DOHH2 (cell line): ENCODE measurements around the gene BIK.

Experiments used
- CTCF ChIP-seq: fragments of 200-600 bp; sonication (generic); IDR thresholded peaks from one replicate; pipeline ENCODE4 v1.5.1; 2014; ENCODE audit warnings: antibody characterized with exemption, mild to moderate bottlenecking, low read depth, low read length; ENCODE audit not compliant: poor library complexity, severe bottlenecking
- EZH2phosphoT487 ChIP-seq: fragments of 200-600 bp; sonication (generic); IDR thresholded peaks from 2 replicates; pipeline ENCODE4 v1.6.1; 2017; ENCODE audit warnings: borderline replicate concordance, mild to moderate bottlenecking, antibody characterized with exemption, low read length, moderate library complexity, mixed read lengths

DNA sequence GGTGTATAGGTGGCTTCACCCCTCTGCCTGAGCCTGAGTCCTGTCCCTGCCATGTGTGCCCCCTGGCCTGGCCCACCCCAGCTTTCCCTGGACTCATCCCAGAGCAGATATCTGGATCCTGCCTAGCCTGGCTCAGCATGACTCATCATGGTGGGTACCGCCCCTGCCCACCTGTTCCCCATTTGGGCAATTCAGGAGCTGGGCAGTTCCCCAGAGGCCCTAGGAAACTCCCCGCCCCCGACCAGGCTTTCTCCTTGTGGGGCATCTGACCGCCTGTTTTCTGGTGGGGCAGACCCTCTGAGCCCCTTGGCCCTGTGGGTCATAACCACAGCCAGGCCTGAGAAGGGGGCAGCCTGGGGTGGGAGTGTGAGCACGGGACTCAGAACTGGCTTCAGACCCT is 45.2 kb downstream of the BIK start:
- no peak for TF ChIP-seq EZH2phosphoT487
- no peak for TF ChIP-seq CTCF
